Measurements from ENCODE around the gene ARG2.

DNA sequence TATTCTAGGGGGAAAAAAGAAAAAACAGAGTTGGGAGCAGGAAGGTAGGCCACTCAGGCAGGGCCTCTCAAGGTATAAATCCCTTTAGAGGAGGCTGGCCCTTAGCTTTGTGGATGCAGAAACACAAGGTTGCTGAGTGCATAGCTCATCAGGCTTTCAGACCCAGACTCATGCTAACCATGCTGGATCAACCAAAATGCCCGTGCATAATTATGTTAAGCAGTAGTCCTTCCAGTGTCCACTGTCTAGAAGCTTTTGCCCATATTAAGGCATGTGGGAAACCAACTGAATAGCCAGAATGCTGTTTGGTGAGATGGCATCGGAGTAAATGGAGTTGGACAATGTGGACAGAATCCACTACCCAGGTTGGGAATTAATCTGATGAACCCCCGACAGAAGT, 18.9 kb downstream of the ARG2 start:
- TF ChIP-seq, protein P1, sequence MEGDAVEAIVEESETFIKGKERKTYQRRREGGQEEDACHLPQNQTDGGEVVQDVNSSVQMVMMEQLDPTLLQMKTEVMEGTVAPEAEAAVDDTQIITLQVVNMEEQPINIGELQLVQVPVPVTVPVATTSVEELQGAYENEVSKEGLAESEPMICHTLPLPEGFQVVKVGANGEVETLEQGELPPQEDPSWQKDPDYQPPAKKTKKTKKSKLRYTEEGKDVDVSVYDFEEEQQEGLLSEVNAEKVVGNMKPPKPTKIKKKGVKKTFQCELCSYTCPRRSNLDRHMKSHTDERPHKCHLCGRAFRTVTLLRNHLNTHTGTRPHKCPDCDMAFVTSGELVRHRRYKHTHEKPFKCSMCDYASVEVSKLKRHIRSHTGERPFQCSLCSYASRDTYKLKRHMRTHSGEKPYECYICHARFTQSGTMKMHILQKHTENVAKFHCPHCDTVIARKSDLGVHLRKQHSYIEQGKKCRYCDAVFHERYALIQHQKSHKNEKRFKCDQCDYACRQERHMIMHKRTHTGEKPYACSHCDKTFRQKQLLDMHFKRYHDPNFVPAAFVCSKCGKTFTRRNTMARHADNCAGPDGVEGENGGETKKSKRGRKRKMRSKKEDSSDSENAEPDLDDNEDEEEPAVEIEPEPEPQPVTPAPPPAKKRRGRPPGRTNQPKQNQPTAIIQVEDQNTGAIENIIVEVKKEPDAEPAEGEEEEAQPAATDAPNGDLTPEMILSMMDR (IDR thresholded peaks at IDR 0.05; ENCODE audit: poor library complexity): no peak
- no peak for TF ChIP-seq EZH2 (IDR thresholded peaks at IDR 0.05; ENCODE audit: borderline replicate concordance)
- no peak for TF ChIP-seq EZH2phosphoT487 (IDR thresholded peaks at IDR 0.05; ENCODE audit: low read depth, severe bottlenecking, unreplicated experiment)
